Endodermal cell (in vitro differentiated cells): Measurements from ENCODE around the gene SLPI. TPM values are rescaled to one million over a fixed set of nuclear protein-coding genes. Genes with fewer than 3 reads are reported as not detected.

ENCODE experiments used
- DNase-seq: peaks from one replicate; pipeline ENCODE4 v3.0.0-alpha.2; 2017
- H3K27ac ChIP-seq: 2 replicates; pipeline ENCODE4 v1.5.1; 2013; ENCODE audit warnings: mild to moderate bottlenecking, low read depth, low read length, moderate library complexity
- H3K27me3 ChIP-seq: 2 replicates; pipeline ENCODE4 v1.6.1; 2013; ENCODE audit warnings: mild to moderate bottlenecking, low read length, moderate library complexity; ENCODE audit not compliant: insufficient read depth, control insufficient read depth, poor library complexity, severe bottlenecking
- H3K36me3 ChIP-seq: 2 replicates; pipeline ENCODE4 v1.7.0; 2013; ENCODE audit warnings: mild to moderate bottlenecking, low read length, moderate library complexity; ENCODE audit not compliant: control insufficient read depth, insufficient read depth
- H3K4me1 ChIP-seq: one replicate; pipeline ENCODE4 v1.7.0; 2013; ENCODE audit warnings: low read length; ENCODE audit not compliant: control insufficient read depth, insufficient read depth
- H3K4me3 ChIP-seq: 2 replicates; pipeline ENCODE4 v1.5.1; 2013; ENCODE audit warnings: mild to moderate bottlenecking, low read length, moderate library complexity
- H3K9ac ChIP-seq: 2 replicates; pipeline ENCODE4 v1.6.1; 2013; ENCODE audit warnings: mild to moderate bottlenecking, low read length, moderate library complexity; ENCODE audit not compliant: poor library complexity, severe bottlenecking; ENCODE audit errors: extremely low read depth
- H3K9me3 ChIP-seq: 2 replicates; pipeline ENCODE4 v1.6.1; 2013; ENCODE audit warnings: mild to moderate bottlenecking, low read length, moderate library complexity; ENCODE audit not compliant: control insufficient read depth
- H3K27ac Mint-ChIP-seq: 2 replicates; pipeline ENCODE4 v1.8.0; 2020; ENCODE audit warnings: mixed read lengths
- H3K27me3 Mint-ChIP-seq: 2 replicates; pipeline ENCODE4 v1.8.0; 2021; ENCODE audit warnings: mild to moderate bottlenecking, mixed read lengths; ENCODE audit not compliant: insufficient read depth
- H3K36me3 Mint-ChIP-seq: 2 replicates; pipeline ENCODE4 v1.8.0; 2020; ENCODE audit warnings: low read depth, mixed read lengths
- H3K4me1 Mint-ChIP-seq: 2 replicates; pipeline ENCODE4 v1.8.0; 2020; ENCODE audit warnings: mixed read lengths
- H3K4me3 Mint-ChIP-seq: 2 replicates; pipeline ENCODE4 v1.8.0; 2020; ENCODE audit warnings: mild to moderate bottlenecking, moderate library complexity, mixed read lengths
- H3K9me3 Mint-ChIP-seq: 2 replicates; pipeline ENCODE4 v1.8.0; 2020; ENCODE audit warnings: mild to moderate bottlenecking, mixed read lengths
- WGBS, 2 experiments: methylation state at CpG; one replicate each; pipeline versions ENCODE4 v1.1.5 to v1.1.7; 2013; ENCODE audit warnings: missing lambda C conversion rate in 2 of 2, mixed read lengths in 1 of 2; ENCODE audit not compliant: insufficient coverage in 1 of 2, insufficient read length in 1 of 2; 5-methylcytosine and 5-hydroxymethylcytosine counted together
- total RNA-seq, 2 donors: library from RNA; stranded (reverse); fragmentation: NEBNext Ultra II Directional in 1 of 2; extraction: Animal tissue kit (Norgen Biotek cat#: 25700) in 1 of 2; gene quantifications; 2 replicates in 1 of 2; 3 replicates in 1 of 2; pipeline ENCODE4 v1.2.1, GENCODE V29; 2021
- TF ChIP-seq, protein P1 (sequence below): fragments of 200-600 bp; sonication (generic); conservative IDR thresholded peaks from 2 replicates; pipeline ENCODE4 v1.5.0; 2021; ENCODE audit warnings: antibody characterized with exemption, mild to moderate bottlenecking

SLPI gene
- total RNA-seq, 2 donors from 2014 or later, result not detected

DNA sequence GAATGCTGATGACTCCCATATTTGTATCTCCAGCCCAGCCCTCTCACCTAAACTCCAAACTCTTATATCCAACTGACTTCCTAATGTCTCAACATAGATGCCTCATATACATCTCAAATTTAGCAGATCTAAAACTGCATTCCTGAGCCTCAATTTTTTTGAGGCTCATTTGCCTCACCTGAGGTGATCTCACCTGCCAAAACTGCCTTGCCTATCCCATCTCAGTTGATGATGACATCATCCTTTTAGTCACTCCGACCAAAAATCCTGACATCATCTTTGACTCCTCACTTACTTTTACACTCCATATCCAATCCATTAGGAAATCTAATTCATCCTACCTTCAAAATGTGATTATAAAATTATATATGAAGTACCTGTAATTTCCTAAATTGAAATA is 25.6 kb upstream of the SLPI start:
- TF ChIP-seq, protein P1, sequence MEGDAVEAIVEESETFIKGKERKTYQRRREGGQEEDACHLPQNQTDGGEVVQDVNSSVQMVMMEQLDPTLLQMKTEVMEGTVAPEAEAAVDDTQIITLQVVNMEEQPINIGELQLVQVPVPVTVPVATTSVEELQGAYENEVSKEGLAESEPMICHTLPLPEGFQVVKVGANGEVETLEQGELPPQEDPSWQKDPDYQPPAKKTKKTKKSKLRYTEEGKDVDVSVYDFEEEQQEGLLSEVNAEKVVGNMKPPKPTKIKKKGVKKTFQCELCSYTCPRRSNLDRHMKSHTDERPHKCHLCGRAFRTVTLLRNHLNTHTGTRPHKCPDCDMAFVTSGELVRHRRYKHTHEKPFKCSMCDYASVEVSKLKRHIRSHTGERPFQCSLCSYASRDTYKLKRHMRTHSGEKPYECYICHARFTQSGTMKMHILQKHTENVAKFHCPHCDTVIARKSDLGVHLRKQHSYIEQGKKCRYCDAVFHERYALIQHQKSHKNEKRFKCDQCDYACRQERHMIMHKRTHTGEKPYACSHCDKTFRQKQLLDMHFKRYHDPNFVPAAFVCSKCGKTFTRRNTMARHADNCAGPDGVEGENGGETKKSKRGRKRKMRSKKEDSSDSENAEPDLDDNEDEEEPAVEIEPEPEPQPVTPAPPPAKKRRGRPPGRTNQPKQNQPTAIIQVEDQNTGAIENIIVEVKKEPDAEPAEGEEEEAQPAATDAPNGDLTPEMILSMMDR, result no peak
- H3K9me3 Mint-ChIP-seq, result no peaks in the 10 kb centered on the region
- Histone ChIP-seq H3K36me3 (no peaks in the 10 kb centered on the region), H3K4me1 (no peaks in the 10 kb centered on the region), H3K4me3 (no peak overlapping the region), H3K9me3 (no peaks in the 10 kb centered on the region), H3K27me3 (no peaks in the 10 kb centered on the region), H3K27ac (no peak overlapping the region), H3K9ac (no peak overlapping the region)
- H3K4me1 Mint-ChIP-seq, result no peaks in the 10 kb centered on the region
- WGBS, 2 experiments, result 88% methylated on average over 1 of the region's 1 CpG; no CpG with 5 or more reads in 1 of the 2 experiments
- no peak overlapping the region for H3K4me3 Mint-ChIP-seq
- no peak for DNase-seq
- peaks cover 7% of the 10 kb centered on the region for H3K27me3 Mint-ChIP-seq
- no peaks in the 10 kb centered on the region for H3K36me3 Mint-ChIP-seq
- no peak overlapping the region for H3K27ac Mint-ChIP-seq

GRCh38 chr20:45275338-45275737 is 21.0 kb upstream of the SLPI start:
- Mint-ChIP-seq H3K4me1 (no peaks in the 10 kb centered on the region), H3K27me3 (no peaks in the 10 kb centered on the region), H3K4me3 (no peak overlapping the region), H3K27ac (no peak overlapping the region), H3K9me3 (no peaks in the 10 kb centered on the region), H3K36me3 (no peaks in the 10 kb centered on the region)
- Histone ChIP-seq H3K4me1 (no peaks in the 10 kb centered on the region), H3K27me3 (no peaks in the 10 kb centered on the region), H3K4me3 (no peak overlapping the region), H3K9me3 (no peaks in the 10 kb centered on the region), H3K27ac (no peak overlapping the region), H3K36me3 (no peaks in the 10 kb centered on the region), H3K9ac (no peak overlapping the region)
- WGBS, 2 experiments, result 87 to 100% methylated on average over 1 to 3 of the region's 3 CpGs
- TF ChIP-seq, protein P1, result no peak
- no peak for DNase-seq

DNA sequence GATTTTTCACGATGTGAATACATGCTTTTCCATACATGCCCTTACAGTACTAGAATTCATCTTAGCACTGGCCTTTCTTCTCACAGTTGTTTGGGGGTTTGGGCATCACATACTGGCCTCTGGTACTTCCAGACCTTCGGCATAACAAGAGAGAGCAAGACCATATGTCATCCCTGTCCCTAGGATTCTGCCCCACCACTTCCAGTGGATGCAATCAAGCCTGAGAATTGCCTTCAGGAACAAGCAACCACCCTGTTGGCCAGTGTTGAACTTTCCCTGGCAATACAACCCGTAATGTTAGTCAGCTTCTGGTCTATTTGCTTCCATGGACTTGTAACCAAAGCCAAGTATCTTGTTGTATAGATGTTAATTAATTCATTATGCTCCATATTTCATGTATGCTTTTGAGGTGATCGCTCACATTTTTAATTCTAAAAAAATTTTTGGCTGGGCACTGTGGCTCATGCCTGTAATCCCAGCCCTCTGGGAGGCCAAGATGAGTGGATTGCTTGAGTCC is 15.4 kb upstream of the SLPI start:
- H3K4me1 Mint-ChIP-seq, result no peaks in the 10 kb centered on the region
- Histone ChIP-seq H3K4me1 (no peaks in the 10 kb centered on the region), H3K4me3 (no peak overlapping the region), H3K9me3 (no peaks in the 10 kb centered on the region), H3K9ac (no peak overlapping the region), H3K27ac (no peak overlapping the region), H3K27me3 (no peaks in the 10 kb centered on the region), H3K36me3 (no peaks in the 10 kb centered on the region)
- DNase-seq, result no peak
- H3K4me3 Mint-ChIP-seq, result no peak overlapping the region
- TF ChIP-seq, protein P1, result no peak
- peaks cover 2% of the 10 kb centered on the region for H3K27me3 Mint-ChIP-seq
- no peak overlapping the region for H3K27ac Mint-ChIP-seq
- no peaks in the 10 kb centered on the region for H3K36me3 Mint-ChIP-seq
- 97 to 100% methylated on average over 3 to 4 of the region's 4 CpGs for WGBS, 2 experiments
- H3K9me3 Mint-ChIP-seq, result no peaks in the 10 kb centered on the region
